T-helper 9 cell (primary cell): ENCODE results near the gene CAMKMT.

Experiments used
- DNase-seq: peaks from one replicate; pipeline ENCODE4 v3.0.0-alpha.2; 2020

Gene CAMKMT

GRCh38 chr2:44612276-44612675, 250.5 kb downstream of the CAMKMT start:
- no peak for DNase-seq

GRCh38 chr2:44614940-44615339, 253.2 kb downstream of the CAMKMT start:
- DNase-seq, result no peak

GRCh38 chr2:44615950-44616518, 254.3 kb downstream of the CAMKMT start:
- no peak for DNase-seq

- DNase-seq, result no peak
These were observed 255.0 kb downstream of the CAMKMT start for GRCh38 chr2:44616667-44617155.

- no peak for DNase-seq
These were observed 256.7 kb downstream of the CAMKMT start for GRCh38 chr2:44618251-44619023.

- no peak for DNase-seq
These were observed 258.6 kb downstream of the CAMKMT start for GRCh38 chr2:44620189-44620990.

GRCh38 chr2:44623622-44624351, 262.0 kb downstream of the CAMKMT start:
- no peak for DNase-seq

- no peak for DNase-seq
These were observed 266.6 kb downstream of the CAMKMT start for GRCh38 chr2:44628297-44628696.

GRCh38 chr2:44632931-44633689, 271.4 kb downstream of the CAMKMT start:
- DNase-seq, result no peak

GRCh38 chr2:44635725-44636124, 274.0 kb downstream of the CAMKMT start:
- DNase-seq, result no peak

- no peak for DNase-seq
These were observed 276.9 kb downstream of the CAMKMT start for GRCh38 chr2:44638649-44639048.

- no peak for DNase-seq
These were observed 277.7 kb downstream of the CAMKMT start for GRCh38 chr2:44639399-44639798.

GRCh38 chr2:44642123-44642857, 280.5 kb downstream of the CAMKMT start:
- DNase-seq, result no peak

- DNase-seq, result no peak
These were observed 284.2 kb downstream of the CAMKMT start for GRCh38 chr2:44645937-44646336.

- no peak for DNase-seq
These were observed 287.6 kb downstream of the CAMKMT start for GRCh38 chr2:44649381-44649780.

- DNase-seq, result no peak
These were observed 289.0 kb downstream of the CAMKMT start for GRCh38 chr2:44650796-44651195.

- no peak for DNase-seq
These were observed 290.2 kb downstream of the CAMKMT start for GRCh38 chr2:44651974-44652373.

- DNase-seq, result no peak
These were observed 291.0 kb downstream of the CAMKMT start for GRCh38 chr2:44652701-44653100.

GRCh38 chr2:44655401-44655864, 293.7 kb downstream of the CAMKMT start:
- no peak for DNase-seq

GRCh38 chr2:44656460-44656859, 294.7 kb downstream of the CAMKMT start:
- DNase-seq, result no peak

GRCh38 chr2:44663471-44664073, 301.8 kb downstream of the CAMKMT start:
- DNase-seq, result no peak
